ENCODE data around the gene SMIM43.
A peak's percentile ranks its signal among the peaks of the same experiment; 100 is the strongest.

Gene SMIM43

DNA sequence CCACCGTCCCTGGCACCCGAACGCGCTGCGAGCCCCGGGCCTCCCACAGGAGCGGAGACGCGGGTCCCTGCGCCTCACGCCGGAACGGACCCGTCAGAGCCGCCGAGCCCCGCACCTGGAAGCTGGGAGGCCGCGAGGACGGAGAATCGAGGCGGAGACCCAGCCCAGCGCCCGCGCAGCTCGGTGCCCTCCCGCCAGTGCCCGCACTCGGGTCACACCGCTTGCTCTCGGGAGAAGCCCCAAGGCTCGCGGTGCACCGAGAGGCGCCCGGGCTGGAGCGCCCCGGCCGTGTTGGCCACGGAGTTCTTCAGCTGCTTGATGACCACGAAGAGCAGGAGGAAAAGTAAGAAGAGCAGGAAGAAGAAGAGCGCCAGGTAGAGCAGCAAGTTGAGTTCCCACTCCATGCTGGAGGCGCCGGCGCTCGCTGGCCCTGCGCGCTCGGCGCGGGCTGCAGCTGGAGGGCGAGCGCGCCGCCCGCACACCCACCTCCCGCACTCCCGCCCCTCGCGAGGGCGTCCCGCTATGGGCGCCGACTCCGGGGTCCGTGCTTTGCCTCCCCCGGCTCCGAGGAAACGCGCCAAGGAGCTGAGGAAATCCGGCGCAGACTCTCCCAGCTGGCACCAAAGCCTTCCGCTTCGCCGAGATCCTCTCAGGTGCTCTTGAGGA lies at the start of gene SMIM43:
Gene SMIM43, minus strand, starts transcription at position 463 of the 666 bp plus-strand sequence. Its CDS starts 59 bp downstream, at position 404.
- DNase-seq: no peak

DNA sequence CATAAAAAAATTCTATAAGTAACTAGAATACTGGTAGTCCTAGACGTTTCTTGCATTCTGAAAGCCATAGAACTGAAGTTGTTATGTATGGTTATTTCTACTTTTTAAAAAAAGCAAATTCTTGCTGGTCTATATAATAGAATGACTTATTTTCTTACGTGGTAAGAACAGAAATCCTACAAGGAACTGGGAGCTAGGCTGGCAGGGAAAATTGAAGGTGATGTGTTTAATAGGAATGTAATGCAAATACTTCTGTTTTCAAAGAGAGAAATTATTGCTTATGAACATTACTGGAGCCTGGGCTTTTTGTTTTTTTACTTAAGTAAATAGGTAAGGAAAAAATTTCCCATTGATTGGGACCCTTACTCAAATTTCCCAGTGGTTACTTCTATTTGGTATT lies 49.8 kb upstream of the SMIM43 start:
- DNase-seq: no peak

DNA sequence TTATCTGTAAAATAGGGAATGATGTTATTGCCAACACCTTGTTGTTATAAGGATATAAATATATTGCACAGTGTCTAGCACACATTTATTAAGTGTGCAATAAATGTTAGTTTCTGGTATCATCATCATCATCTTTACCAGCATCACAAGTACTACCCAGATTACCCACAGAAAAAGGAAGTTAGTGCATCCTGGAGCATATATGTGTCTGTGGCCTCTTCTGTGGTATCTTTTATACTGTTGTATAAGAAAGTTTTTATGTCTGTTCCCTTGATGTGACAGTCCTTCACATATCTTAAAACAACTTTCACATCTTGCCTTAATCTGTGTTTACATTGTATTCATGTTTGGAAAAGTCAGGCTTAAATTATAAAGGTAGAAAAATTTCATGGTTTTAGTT lies 46.2 kb upstream of the SMIM43 start:
- DNase-seq: no peak

DNA sequence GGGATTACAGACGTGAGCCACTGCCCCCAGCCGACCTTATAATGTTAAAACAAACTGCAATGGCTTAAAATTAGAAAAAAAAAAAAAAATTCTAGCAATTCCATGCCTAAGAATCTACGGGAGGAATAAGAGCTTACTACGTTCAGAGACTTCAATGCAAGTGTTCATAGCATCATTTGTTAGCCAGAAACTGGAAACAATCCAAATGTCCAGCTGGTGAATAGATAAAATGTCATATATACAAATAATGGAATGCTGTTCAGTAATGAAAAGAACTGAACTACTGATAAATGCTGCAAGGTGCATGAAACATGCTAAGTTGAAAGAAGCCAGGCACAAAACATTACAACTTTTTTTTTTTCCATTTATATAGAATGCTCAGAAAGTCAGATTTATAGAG lies 41.4 kb upstream of the SMIM43 start:
- DNase-seq: no peak

DNA sequence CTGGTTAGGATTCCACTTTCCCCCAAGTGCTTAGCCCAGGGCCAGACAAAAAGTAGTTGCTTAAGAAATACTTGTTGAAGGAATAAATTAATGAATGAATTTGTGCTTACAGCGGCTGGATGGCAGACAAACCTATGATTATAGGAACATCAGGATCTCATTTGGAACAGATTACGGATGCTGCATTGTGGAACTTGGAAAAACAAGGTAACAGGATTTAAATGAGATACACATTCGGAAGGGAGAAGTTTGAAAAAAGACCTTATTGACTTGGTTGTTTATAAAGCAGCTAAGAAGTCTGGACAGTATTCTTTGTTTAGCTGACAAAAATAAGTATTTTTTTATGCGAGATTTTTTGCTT lies 36.7 kb upstream of the SMIM43 start:
- DNase-seq: no peak

DNA sequence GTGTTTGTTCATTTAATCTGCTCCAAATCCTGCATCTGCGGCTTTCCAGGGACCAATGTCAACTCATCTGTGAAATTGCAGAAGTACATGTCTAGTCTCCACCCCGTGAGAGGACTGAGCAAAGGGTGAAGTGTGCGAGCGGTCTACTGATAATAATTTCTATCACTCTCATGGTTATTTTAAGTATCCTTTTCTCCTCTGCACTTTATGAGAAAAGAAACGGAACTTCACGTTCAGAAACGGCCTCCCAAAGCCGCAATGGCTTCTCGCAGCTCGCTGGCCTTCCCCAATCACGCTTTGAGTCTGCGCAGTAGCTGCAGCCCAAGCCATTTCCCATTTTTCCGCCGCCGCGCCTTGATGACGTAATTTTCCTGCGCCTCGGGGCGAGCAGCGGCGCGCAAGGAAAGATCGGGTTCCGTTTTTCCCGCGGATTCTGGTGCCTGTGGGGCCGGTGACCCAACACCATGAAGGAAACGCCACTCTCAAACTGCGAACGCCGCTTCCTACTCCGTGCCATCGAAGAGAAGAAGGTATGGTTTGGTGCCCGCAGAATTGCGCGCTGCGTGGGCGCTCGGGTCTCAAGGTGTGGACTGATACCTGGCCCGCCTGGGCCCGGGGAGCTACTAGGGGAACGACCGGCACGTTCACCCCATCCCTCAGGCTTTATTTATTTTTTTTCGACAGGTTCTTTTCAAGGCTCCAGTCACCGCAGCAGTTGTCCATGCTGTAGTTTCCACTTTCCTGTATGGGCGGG lies 36.2 kb upstream of the SMIM43 start, which contains the start of gene EXOSC9:
Gene EXOSC9, plus strand, starts transcription at position 363 of the 754 bp plus-strand sequence. Its CDS starts 102 bp downstream, at position 465.
- peak; percentile 83 for DNase-seq

DNA sequence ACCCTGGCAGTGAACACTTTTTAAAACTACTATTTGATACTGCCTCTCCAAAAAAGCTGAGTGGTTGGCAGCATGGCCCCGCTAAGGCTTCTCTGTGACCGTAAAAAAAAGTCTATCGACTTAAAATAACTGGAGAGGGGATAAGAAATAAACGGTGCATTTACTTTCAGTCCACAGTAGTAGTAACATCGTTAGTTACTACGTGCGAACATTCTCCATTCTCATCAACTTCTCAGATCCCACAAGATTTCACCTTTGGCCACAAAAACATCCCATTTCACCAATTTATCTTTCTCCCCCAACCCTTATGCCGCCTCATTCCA lies 35.6 kb upstream of the SMIM43 start:
- DNase-seq: no peak

DNA sequence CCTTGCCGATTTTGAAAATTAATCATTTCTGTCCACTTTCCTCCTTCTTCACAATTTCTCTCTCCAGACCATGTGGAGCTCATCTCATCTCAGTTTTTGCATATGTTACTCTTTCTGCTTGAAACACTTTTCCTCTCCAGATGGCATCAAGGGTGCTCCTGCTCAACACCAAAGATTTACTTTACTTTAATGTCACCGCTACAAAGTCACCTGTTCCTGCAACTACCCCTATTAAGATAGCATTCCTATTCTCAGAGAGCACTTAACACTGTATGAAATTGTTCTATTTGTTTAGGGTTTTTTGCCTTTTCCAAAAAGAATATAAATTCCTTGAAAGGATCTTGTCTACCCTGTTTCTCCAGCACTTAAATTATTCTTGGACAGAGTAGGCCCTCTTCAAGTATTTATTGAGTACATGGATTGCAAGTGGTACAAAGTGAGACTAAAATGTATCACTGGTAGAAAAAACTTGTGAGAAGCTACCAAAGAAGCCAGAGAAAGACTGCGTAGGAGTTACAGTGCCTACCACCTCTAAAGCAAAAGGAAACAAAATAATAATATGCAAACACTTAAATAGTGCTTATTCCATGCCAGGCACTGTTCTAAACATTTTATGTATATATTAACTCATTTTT lies 35.0 kb upstream of the SMIM43 start:
- DNase-seq: no peak

DNA sequence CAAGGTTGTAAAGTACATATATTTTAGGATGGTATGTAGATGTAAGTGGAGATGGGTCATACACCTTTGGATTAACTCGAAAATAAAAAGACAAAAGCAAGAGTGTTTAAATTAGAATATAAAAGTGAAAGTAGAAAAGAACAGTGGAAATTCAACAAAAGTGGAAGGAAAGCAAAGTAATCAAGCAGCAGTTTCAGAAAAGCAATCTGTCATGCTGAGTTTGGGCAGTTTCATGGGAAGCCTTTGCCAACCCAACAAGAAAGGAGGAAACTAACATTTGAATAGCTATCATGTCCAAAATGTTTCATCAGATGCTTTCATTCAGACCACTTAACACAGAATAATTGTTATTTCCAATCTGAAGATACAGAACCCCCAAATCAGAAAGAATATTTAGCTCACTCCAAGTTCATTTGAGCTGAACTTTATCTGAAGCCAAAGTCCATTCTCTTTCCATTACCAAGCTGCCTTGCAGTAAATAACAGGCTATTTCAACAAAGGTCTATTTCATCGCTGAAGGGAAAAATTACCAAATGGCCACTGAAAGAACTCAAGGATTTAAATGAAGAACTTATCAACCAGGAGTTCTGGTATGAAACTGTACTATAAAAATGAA lies 34.4 kb upstream of the SMIM43 start:
- no peak for DNase-seq

DNA sequence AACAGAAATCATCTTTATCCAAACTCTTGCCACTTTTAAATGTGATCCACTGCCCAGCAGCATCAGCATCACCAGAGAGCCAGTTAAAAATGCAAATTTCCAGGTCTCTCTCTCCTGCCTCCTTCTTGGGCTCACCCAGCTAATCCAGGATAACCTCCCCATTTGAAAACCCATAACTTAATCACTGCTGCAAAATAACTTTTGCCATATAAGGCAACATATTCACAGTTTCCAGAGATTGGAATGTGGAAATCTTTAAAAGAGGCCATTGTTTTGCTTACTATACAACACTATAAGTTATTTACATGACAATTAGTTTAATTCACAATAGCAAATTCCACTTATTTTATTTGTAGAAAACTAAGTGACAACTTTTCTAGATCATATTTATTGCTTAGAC lies 31.3 kb upstream of the SMIM43 start:
- no peak for DNase-seq

DNA sequence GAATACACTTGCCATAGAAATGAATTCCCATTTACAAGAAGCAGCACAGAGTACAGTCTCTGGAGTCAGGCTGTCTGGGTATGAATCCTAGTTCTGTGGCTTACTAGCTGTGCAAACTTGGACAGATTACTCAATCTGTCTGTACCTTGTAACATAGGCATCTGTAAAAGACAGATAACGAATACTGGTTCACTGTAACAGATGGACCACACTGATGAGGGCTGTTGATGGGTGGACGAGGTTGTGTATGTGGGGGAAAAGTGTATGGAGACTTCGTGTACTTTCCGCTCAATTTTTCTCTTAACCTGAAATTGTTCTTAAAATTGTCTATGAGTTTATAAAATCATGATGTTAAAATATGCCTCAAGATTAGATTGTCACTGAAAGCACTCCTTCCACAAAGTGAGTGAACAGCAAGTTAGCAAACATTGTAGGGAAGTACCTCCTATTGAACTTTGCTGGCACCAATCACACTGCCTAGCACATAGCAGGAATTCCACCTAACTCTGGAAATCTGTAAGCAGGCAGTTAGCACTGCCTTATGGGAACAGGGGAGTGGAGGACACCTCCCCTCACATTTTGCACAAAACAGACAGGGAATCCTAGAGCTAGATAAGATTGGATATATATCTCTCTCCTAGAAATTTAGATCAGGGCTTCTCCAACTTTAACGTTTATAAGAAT lies 29.7 kb upstream of the SMIM43 start:
- no peak for DNase-seq

DNA sequence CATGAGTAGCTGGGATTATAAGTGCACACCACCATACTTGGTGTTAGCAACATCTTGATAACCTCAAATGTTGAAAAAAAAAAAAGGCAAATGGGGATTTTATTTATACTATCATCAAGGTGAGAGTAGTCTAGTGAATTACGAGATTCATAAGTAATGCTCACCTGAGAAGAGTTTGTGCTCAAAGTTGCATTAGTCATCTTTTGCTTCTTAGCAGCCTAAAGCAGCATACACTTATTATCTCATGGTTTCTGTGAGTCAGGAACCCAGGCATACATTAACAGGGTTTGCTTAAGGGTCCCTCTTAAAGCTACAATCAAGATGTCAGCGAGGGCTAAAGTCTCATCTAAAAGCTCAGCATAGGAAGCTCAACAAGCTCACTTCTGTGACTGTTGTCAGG lies 28.0 kb upstream of the SMIM43 start:
- DNase-seq: no peak

DNA sequence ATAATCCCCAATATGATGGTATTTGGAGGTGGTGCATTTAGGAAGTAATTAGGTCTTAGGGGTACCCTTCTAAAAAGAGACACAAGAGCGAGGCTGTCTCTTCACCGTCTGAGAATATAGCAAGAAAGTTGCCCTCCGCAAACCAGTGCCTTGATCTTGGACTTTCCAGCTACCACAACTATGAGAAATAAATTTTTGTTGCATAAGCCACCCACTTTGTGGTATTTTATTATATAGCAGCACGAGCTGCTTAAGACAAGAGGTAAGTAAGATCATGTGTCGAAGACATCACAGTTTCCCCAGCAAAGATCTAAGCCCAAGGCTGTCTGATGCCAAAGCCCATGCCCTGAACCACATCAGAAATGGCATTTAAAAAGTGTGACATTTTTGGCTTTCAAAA lies 26.5 kb upstream of the SMIM43 start:
- no peak for DNase-seq

DNA sequence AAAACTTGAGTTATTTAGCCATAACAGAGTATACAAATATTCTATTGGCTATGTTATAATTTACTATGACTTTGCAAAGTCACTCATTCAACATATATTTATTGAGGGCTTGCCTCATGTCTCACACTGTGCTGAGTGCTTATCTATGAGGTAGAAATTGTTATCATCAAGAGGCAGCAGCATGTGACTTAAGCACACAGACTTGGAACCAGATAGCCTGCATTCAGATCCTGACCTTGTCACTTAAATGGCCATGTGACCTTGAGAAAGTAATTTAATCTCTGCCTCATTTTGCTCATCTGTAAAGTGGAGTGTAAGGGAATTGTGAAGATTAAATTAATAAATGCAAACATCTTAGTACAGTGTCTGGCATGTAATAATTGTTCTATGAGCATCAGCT lies 26.0 kb upstream of the SMIM43 start:
- no peak for DNase-seq

DNA sequence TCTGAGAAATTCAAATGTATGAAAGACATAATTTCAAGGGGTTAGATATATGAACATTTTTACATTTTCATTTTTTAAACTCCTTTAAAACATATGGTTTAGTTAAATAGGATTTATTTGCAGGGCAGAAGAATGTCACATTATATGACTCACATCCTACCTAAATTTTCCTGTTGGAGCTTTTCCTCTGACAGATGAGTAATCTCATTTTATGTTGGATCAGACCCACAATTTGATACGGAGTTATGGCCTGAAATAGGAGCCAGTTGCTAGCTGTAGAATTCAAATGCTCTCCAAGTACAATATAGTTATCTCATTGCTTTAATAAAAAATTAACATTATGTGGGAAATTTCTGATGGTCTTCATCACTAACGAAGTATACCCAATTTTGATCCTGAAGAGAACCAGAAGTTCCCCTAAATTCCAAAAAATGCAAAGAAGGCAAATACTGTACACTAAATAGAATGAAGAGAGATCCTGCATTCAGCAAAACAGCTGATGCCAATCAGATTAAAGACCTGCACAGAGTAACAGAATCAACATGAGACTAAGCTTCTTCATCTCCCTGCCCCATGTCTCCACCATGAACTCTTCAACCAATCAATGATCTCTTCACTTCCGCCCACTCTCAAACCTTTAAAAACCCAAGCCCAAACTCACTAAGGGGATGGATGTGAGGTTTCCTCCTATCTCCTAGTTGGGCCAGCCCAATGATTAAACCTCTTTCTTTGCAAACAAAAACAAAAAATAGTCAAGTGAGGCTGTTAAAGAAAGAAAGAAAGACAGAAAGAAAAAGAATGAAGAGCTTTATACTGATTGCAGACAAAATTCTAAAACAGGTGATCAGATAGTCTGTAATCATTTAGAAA lies 25.2 kb upstream of the SMIM43 start:
- DNase-seq: no peak

DNA sequence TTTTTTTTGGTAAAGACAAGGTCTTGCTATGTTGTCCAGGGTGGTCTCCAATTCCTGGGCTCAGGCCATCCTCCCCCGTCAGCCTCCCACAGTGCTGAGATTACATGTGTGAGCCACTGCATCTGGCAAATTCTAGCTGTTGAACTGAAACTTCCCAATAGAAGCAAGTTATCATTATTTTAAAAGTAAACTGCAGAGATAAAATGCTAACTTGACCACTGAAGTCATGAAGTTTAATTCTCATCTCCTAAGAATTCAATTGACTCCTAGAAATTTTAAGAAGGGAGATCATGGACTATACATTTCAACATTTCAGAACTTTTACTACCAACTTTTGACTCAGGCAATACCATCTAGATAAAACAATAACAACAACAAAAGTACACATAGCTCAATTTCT lies 24.5 kb upstream of the SMIM43 start:
- no peak for DNase-seq

DNA sequence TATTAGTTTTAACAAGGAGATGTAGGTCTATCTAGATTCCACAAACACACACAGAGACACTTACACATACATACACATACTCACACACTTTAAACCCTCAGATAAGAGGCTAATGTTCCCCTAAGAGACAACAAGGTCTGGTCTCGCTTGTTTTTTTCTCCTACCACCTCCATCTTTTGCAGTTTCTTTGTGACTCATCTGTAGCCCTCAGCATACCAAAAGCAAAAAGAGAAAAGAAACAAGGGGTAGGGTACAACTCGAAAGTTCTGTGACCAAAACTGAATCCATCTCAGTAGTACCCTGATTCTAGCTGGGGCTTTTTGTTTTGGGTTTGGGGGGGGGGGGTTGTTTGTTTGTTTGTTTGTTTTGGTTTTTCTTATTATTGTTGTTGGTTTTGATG lies 23.9 kb upstream of the SMIM43 start:
- no peak for DNase-seq

DNA sequence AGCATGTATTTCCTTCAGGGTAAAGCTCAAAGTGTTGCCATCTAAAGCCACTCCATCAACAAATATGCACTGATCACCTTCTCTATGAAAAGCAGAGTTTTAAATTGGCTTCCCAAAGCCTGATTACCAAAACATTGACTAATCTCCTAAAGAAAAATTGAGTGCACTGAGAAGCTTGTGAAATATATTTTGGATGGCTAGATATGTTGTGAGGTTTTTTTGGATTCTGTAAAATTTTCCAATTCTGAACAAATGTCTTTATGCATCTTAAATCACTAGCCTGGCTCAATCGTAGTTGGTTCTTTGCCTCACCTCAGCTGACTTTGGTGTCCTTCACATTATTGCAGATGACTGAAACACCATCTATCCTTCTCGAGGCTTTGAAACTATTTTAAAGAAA lies 21.3 kb upstream of the SMIM43 start:
- DNase-seq: no peak

DNA sequence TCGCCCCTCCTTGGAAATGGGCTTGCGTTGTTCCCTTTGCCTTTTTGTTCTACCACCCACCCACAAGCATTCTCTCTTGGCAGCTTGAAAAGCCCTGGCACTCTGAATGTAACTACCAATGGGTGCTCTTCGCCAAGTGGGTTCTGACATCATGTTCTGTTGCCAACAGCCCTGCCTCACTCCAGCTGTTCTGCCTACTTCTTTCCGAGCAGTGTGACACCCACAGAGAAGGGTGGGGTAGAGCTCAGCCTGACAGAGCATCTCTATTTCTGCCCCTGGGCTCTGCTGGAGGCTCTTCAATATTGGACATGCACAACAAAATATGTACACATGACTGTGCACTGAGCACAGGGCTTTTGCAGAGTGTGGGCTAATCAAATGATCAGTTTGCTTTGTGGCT lies 20.5 kb upstream of the SMIM43 start:
- peak; percentile 67 for DNase-seq

DNA sequence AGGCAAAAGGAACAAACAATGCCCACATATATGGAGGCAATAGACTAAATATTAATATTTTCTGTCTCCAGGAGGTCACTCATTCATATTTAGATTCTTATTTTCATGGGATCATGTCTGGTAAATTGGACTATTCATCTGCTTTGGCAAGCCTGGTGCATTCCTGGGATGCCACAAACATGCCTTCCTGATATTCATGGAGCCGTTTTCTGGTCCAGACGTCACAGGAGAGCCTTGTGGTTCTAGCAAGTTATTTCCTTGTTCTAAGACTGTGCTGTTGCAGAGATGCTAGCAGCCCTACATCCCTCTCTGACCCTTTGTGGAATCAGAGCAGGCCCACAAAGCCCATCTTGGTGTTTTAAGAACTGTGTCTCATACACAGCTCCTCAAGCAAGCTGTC lies 20.0 kb upstream of the SMIM43 start:
- DNase-seq: peak; percentile 26

DNA sequence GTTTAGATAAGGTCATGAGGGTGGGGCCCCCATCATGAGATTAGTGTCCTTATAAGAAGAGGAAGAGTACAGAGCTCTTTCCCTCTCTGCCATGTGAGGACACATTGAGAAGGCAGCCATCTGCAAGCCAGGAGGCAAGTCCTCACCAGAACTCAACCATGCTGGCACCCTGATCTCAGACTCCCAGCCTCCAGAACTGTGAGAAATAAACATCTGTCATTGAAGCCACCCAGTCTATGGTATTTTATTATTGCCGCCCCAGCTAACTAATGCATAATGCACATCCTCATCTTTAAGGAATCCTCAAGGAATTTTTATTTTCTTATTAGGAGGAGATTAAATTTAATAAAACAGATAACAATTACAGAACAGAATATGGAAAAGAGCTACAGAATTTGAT lies 19.4 kb upstream of the SMIM43 start:
- DNase-seq: no peak

DNA sequence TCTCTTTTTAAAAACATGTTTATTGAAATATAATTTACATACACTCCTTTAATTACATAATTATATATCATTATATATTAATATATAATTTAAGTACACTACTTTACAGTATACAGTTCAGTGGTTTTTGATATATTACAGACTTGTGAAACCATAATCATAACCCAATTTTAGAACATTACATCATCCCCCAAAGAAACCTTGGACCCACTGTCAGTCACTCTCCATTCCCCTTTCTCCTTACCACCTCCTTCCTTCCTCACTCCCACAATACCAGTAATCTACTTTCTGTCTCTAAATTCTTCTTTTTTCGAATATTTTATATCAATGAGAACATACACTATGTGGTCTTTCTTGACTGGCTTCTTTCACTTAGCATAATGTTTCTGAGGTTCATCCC lies 18.2 kb upstream of the SMIM43 start:
- DNase-seq: no peak

Measured in NCI-H446 treated with DMSO at 0.1 percent for 48 hours (cell line).